ENCODE data around the gene PRR5.

- no peak for TF ChIP-seq CTCF (IDR thresholded peaks at IDR 0.05)
- TF ChIP-seq POLR2AphosphoS5 (IDR thresholded peaks at IDR 0.05) = no peak
- TF ChIP-seq POLR2A (IDR thresholded peaks at IDR 0.05) = no peak
Measured at GRCh38 chr22:44661659-44662569, 40.1 kb upstream of the PRR5 start.
